ENCODE results near the gene ZC3H18. TPM values are rescaled to one million over a fixed set of nuclear protein-coding genes. Genes with fewer than 3 reads are reported as not detected.

ZC3H18 gene
- total RNA-seq, 4 donors from 2014 or later = 8.8 to 19.2 (median 13.5) TPM

GRCh38 chr16:88665148-88665547, 94.9 kb downstream of the ZC3H18 start:
- no peak for TF ChIP-seq CTCF (IDR thresholded peaks at IDR 0.05; ENCODE audit: low read depth)

GRCh38 chr16:88665570-88665969, 95.4 kb downstream of the ZC3H18 start:
- no peak for TF ChIP-seq CTCF (IDR thresholded peaks at IDR 0.05; ENCODE audit: low read depth)

- no peak for TF ChIP-seq CTCF (IDR thresholded peaks at IDR 0.05; ENCODE audit: low read depth)
Observed at GRCh38 chr16:88667461-88667860, 97.3 kb downstream of the ZC3H18 start.

- no peak for TF ChIP-seq CTCF (IDR thresholded peaks at IDR 0.05; ENCODE audit: low read depth)
Observed at GRCh38 chr16:88669980-88670379, 99.8 kb downstream of the ZC3H18 start.

GRCh38 chr16:88671806-88672205, 101.6 kb downstream of the ZC3H18 start:
- TF ChIP-seq CTCF (IDR thresholded peaks at IDR 0.05; ENCODE audit: low read depth) = no peak

- TF ChIP-seq CTCF (IDR thresholded peaks at IDR 0.05; ENCODE audit: low read depth) = no peak
Observed at GRCh38 chr16:88672776-88673175, 102.6 kb downstream of the ZC3H18 start.

- TF ChIP-seq CTCF (IDR thresholded peaks at IDR 0.05; ENCODE audit: low read depth) = no peak
Observed at GRCh38 chr16:88673716-88674379, 103.6 kb downstream of the ZC3H18 start.

Measured in subcutaneous adipose tissue (tissue), 4 donors.